ENCODE data around the gene BICRAL. TPM values are rescaled to one million over a fixed set of nuclear protein-coding genes. Genes with fewer than 3 reads are reported as not detected.
A peak's percentile ranks its signal among the peaks of the same experiment; 100 is the strongest.

The BICRAL gene
- total RNA-seq, 6 experiments from 2014 or later: 4.3 to 6.0 (median 5.5) TPM

DNA sequence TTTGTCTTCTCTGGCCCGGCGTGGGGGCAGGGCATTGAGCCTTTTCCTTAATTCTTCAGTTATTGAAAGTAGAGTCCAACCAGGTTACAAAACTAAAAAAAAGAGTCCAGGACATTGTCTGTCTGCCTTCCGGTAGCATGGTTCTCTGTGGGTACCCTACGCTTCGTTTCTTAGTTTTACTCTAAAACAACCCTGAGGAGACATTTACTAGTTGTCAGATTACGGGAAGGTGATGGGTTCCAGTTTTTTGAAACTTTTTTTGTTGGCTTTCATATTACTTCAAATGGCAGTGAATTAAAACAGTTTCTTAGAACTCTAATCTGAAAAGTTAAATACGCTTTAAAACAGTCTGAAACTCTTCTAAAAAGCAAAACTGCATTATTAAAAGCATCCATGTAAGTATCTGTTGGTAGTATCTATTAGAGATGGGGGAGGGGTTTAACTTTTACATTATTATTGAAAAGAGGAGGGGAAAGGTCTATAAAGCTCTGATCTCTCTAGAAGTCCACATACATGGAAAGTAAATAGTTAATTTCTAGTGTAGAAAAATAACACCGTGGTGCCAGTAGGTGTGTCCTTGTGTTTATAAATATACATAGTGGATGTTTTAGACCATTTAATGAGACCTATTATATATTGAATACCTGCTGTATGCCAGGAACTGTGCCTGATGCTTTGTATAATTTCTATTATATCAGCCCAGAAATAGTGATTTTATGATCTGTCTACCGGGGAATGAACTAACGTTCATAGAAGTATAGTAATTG is 2.2 kb downstream of the BICRAL start:
- no peaks in the 10 kb centered on the region for H3K36me3 ChIP-seq
- WGBS (ENCODE audit: insufficient coverage, low coverage, low lambda C conversion rate, missing lambda C conversion rate): 1% methylated on average over 10 of the region's 10 CpGs
- peak overlapping the region; percentile 71 to 83 (median 76) for H3K4me3 ChIP-seq
- peaks cover 0 to 9% (median 5%) of the 10 kb centered on the region in 4 donors for H3K4me1 ChIP-seq
- H3K27ac ChIP-seq: peak overlapping the region; percentile 100
- intact Hi-C loops (cut with DNase I): no loop called here
- ATAC-seq (peak in 2 of 4 donors; percentile 31 to 41), DNase-seq (no peak)
- no peaks in the 10 kb centered on the region for H3K9me3 ChIP-seq
- TF ChIP-seq POLR2A (IDR thresholded peaks at IDR 0.05) (no peak), CTCF (IDR thresholded peaks at IDR 0.05) (no peak)
- no peaks in the 10 kb centered on the region for H3K27me3 ChIP-seq

GRCh38 chr6:42784717-42785498 is 3.1 kb downstream of the BICRAL start:
- H3K4me1 ChIP-seq: peaks cover 0 to 15% (median 7%) of the 10 kb centered on the region in 4 donors
- peak overlapping the region in 2 of 3 donors; percentile 100 for H3K27ac ChIP-seq
- no peak for TF ChIP-seq POLR2A (IDR thresholded peaks at IDR 0.05)
- TF ChIP-seq CTCF (IDR thresholded peaks at IDR 0.05): no peak
- intact Hi-C loops (cut with DNase I): no loop called here
- no peaks in the 10 kb centered on the region for H3K9me3 ChIP-seq
- no peaks in the 10 kb centered on the region for H3K27me3 ChIP-seq
- 59% methylated on average over 11 of the region's 12 CpGs for WGBS (ENCODE audit: insufficient coverage, low coverage, low lambda C conversion rate, missing lambda C conversion rate)
- H3K4me3 ChIP-seq: peak overlapping the region; percentile 71 to 83 (median 76)
- H3K36me3 ChIP-seq: no peaks in the 10 kb centered on the region
- ATAC-seq: no peak
- no peak for DNase-seq

DNA sequence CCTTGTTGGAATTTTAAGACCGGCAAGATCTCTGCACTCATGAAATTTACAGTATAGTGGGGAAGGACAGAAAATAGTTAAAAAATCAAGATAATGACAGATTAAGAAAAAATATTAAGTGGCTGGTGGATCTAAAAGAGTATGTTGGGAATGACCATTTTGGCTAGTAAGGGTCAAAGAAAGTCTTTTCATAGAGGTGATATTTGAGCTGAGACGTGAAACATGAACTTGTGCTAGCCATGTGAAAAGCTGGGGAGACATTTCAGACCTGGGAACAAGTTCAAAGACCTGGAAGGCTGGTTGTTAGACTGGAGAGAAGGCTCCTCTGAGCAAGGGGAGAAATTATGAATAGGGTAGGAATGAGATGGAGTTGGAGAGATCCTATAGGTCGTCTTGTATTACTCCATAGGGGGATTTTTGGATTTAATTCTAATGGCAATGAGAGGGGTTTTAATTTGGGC is 4.7 kb downstream of the BICRAL start:
- peaks cover 0 to 15% (median 7%) of the 10 kb centered on the region in 4 donors for H3K4me1 ChIP-seq
- no peak for ATAC-seq
- intact Hi-C loops (cut with DNase I): no loop called here
- H3K27me3 ChIP-seq: no peaks in the 10 kb centered on the region
- 86% methylated on average over 3 of the region's 3 CpGs for WGBS (ENCODE audit: insufficient coverage, low coverage, low lambda C conversion rate, missing lambda C conversion rate)
- no peak overlapping the region for H3K4me3 ChIP-seq
- no peaks in the 10 kb centered on the region for H3K9me3 ChIP-seq
- no peak overlapping the region for H3K27ac ChIP-seq
- TF ChIP-seq CTCF (IDR thresholded peaks at IDR 0.05): no peak
- TF ChIP-seq POLR2A (IDR thresholded peaks at IDR 0.05): no peak
- H3K36me3 ChIP-seq: no peaks in the 10 kb centered on the region
- no peak for DNase-seq

DNA sequence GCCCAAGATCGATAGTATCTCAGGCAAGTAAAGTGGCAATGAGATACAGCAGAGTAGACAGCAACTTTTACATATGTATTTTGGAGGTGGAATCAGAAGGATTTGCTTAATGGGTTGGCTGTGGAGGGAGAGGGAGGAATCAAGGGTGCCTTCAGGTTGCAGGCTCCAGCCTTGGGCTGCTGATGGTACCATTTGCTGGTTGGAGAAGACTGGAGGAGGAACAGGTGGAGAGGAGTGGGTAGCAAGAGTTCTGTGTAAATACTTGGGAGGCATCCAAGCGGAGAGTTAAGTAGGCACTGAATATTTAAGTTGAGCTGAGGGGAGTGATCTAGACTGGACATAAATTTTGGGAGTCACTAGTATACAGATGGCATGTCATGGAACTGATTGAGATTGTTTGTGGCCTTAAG is 5.2 kb downstream of the BICRAL start:
- TF ChIP-seq POLR2A (IDR thresholded peaks at IDR 0.05): no peak
- TF ChIP-seq CTCF (IDR thresholded peaks at IDR 0.05): no peak
- Histone ChIP-seq H3K4me3 (no peak overlapping the region), H3K4me1 (peaks cover 0 to 15% (median 7%) of the 10 kb centered on the region in 4 donors), H3K27me3 (no peaks in the 10 kb centered on the region), H3K36me3 (no peaks in the 10 kb centered on the region), H3K27ac (no peak overlapping the region), H3K9me3 (no peaks in the 10 kb centered on the region)
- intact Hi-C loops (cut with DNase I): no loop called here
- 79% methylated on average over 2 of the region's 2 CpGs for WGBS (ENCODE audit: insufficient coverage, low coverage, low lambda C conversion rate, missing lambda C conversion rate)
- ATAC-seq (no peak), DNase-seq (no peak)

All from right lobe of liver (tissue), 6 donors.